MM.1S (cell line): ENCODE data around the gene BEND5.

ENCODE experiments used
- DNase-seq: peaks from one replicate; pipeline ENCODE4 v3.0.0-alpha.2; 2015
- H2AFZ ChIP-seq: fragments of 300-600 bp; sonication (generic); 2 replicates; pipeline ENCODE4 v1.6.0; 2016; ENCODE audit warnings: antibody characterized with exemption, low read length
- H3F3A ChIP-seq: fragments of 300-600 bp; sonication (generic); 2 replicates; pipeline ENCODE4 v1.6.1; 2016; ENCODE audit warnings: mild to moderate bottlenecking, antibody characterized with exemption, low read length, moderate library complexity, mixed read lengths; ENCODE audit not compliant: insufficient read depth
- H3K27ac ChIP-seq: fragments of 300-600 bp; sonication (generic); 2 replicates; pipeline ENCODE4 v1.5.1; 2016; ENCODE audit warnings: mild to moderate bottlenecking, low read length
- H3K27me3 ChIP-seq: fragments of 300-600 bp; sonication (generic); replicated peaks from 2 replicates; pipeline ENCODE4 v1.6.0; 2016; ENCODE audit warnings: low read length; ENCODE audit not compliant: insufficient read depth
- H3K36me3 ChIP-seq: fragments of 300-600 bp; sonication (generic); replicated peaks from 2 replicates; pipeline ENCODE4 v1.6.1; 2016; ENCODE audit warnings: mild to moderate bottlenecking, low read length, mixed read lengths; ENCODE audit not compliant: insufficient read depth
- H3K4me1 ChIP-seq: fragments of 300-600 bp; sonication (generic); 2 replicates; pipeline ENCODE4 v1.6.1; 2016; ENCODE audit warnings: low read length, mixed read lengths
- H3K4me2 ChIP-seq: fragments of 300-600 bp; sonication (generic); 2 replicates; pipeline ENCODE4 v1.6.0; 2016; ENCODE audit warnings: low read depth, low read length
- H3K4me3 ChIP-seq: fragments of 300-600 bp; sonication (generic); 2 replicates; pipeline ENCODE4 v1.5.1; 2016; ENCODE audit warnings: low read length, mixed read lengths
- H3K79me2 ChIP-seq: fragments of 300-600 bp; sonication (generic); 2 replicates; pipeline ENCODE4 v1.6.1; 2016; ENCODE audit warnings: mixed run types, low read length, mixed read lengths
- H3K9ac ChIP-seq: fragments of 300-600 bp; sonication (generic); 2 replicates; pipeline ENCODE4 v1.6.1; 2016; ENCODE audit warnings: low read length, mixed read lengths
- H3K9me2 ChIP-seq: fragments of 300-600 bp; sonication (generic); replicated peaks from 2 replicates; pipeline ENCODE4 v1.6.1; 2016; ENCODE audit warnings: mild to moderate bottlenecking, low read length, mixed read lengths; ENCODE audit not compliant: insufficient read depth
- H3K9me3 ChIP-seq: fragments of 300-600 bp; sonication (generic); replicated peaks from 2 replicates; pipeline ENCODE4 v1.6.1; 2016; ENCODE audit warnings: mild to moderate bottlenecking, low read length, mixed read lengths; ENCODE audit not compliant: insufficient read depth
- H4K20me1 ChIP-seq: fragments of 300-600 bp; sonication (generic); 2 replicates; pipeline ENCODE4 v1.6.1; 2016; ENCODE audit warnings: mild to moderate bottlenecking, low read length, moderate library complexity, mixed read lengths; ENCODE audit not compliant: insufficient read depth
- EZH2 ChIP-seq: fragments of 300-600 bp; sonication (generic); optimal IDR thresholded peaks from 2 replicates; pipeline ENCODE3; 2017; ENCODE audit warnings: low read depth, mild to moderate bottlenecking, antibody characterized with exemption, low read length, mixed read lengths
- EZH2phosphoT487 ChIP-seq: fragments of 300-600 bp; sonication (generic); IDR thresholded peaks from 2 replicates; pipeline ENCODE4 v1.6.1; 2018; ENCODE audit warnings: antibody characterized with exemption, low read length
- TF ChIP-seq, protein P1 (sequence below): fragments of 300-600 bp; sonication (generic); IDR thresholded peaks from 2 replicates; pipeline ENCODE4 v1.5.1; 2016; ENCODE audit warnings: antibody characterized with exemption, low read length, mixed read lengths

The BEND5 gene

DNA sequence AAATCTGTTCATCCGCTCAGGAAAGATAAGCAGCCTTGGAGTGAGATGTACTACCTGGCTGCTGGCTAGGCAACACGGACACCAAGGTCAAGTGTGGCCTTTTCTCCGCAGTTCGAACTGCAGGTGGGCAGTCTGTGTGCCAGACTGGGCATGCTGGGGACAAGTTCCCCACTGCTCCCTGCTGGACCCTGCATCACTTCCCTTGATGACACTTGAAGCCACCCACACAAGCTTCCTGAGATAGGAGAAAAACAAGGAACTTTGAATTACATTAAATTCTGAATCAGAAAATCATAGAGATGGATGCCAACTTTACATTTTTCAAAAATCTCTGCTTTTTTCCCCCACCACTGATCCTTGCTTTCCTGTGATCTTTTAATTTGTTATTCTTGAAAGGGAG, 38.3 kb downstream of the BEND5 start:
- no peaks in the 10 kb centered on the region for H3K36me3 ChIP-seq
- no peak overlapping the region for H3K4me3 ChIP-seq
- no peaks in the 10 kb centered on the region for H4K20me1 ChIP-seq

DNA sequence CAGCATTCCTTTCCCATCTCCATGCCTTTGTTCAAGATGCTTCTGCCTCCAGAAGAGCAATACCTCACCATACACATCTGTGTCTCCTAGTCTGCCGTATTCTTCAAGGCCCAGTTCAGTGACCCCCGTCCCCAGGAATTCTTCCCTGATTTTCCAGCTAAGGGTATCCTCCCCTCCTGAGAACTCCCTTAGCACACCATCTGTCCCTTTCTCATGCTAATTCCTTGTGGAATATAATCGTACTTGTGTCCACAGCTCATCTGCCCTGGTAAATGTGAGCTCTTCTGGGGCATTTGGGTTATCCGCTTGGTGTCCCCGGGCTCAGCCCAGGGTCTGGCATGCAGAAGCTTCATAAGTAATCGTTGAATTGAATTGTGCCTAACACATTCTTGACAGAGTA, 40.9 kb downstream of the BEND5 start:
- Histone ChIP-seq H3K9ac (no peak overlapping the region), H3K36me3 (no peaks in the 10 kb centered on the region), H3K4me2 (no peak overlapping the region)

More for the DNA sequence above, 38.3 kb downstream of the BEND5 start:
- Histone ChIP-seq H2AFZ (no peak overlapping the region), H3K9me2 (no peaks in the 10 kb centered on the region), H3K9me3 (no peaks in the 10 kb centered on the region), H3K27ac (no peak overlapping the region), H3F3A (no peaks in the 10 kb centered on the region), H3K9ac (no peak overlapping the region), H3K79me2 (no peaks in the 10 kb centered on the region), H3K27me3 (no peaks in the 10 kb centered on the region), H3K4me1 (no peaks in the 10 kb centered on the region), H3K4me2 (no peak overlapping the region)
- no peak for TF ChIP-seq EZH2
- TF ChIP-seq EZH2phosphoT487: no peak
- TF ChIP-seq, protein P1, sequence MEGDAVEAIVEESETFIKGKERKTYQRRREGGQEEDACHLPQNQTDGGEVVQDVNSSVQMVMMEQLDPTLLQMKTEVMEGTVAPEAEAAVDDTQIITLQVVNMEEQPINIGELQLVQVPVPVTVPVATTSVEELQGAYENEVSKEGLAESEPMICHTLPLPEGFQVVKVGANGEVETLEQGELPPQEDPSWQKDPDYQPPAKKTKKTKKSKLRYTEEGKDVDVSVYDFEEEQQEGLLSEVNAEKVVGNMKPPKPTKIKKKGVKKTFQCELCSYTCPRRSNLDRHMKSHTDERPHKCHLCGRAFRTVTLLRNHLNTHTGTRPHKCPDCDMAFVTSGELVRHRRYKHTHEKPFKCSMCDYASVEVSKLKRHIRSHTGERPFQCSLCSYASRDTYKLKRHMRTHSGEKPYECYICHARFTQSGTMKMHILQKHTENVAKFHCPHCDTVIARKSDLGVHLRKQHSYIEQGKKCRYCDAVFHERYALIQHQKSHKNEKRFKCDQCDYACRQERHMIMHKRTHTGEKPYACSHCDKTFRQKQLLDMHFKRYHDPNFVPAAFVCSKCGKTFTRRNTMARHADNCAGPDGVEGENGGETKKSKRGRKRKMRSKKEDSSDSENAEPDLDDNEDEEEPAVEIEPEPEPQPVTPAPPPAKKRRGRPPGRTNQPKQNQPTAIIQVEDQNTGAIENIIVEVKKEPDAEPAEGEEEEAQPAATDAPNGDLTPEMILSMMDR: no peak
- no peak for DNase-seq

DNA sequence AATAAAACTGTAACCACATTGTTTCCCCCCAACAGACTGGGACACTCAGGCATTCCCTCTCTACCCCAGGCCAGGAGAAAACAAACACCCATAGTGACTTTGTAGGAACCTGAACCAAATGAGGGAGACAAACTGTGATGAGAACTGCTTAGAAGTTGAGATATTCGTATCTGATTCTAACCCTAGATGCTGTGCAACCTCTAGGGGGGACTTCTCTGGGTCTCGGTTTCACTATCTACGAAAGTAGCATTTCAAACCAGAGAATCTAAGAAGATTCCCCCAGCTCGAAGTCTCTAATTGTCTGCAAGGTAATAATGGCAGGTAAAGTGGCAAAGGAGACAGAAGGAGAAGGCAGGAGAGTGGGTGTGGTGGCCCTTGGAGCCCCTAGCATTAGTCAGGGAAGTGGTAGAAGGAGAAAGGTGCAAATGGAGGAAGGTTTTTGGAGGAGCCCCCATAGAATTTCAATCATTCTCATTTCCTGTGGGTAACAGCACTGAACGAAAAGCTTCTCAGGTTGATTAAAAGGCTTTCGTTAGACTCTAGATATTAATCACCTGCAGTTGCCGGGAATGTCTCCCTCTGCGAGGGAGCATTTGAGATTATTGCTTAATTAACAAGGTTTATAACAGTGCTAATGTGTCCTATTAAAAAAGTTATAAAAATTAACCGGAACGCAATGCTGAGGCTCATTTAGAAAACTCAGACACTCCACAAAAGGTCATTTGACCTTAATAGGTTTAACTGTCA, 46.4 kb downstream of the BEND5 start:
- Histone ChIP-seq H3K9ac (no peak overlapping the region), H3K4me2 (peak overlapping the region; percentile 23; the same call in 1 of the 2 replicates), H3K9me2 (no peaks in the 10 kb centered on the region), H3F3A (no peaks in the 10 kb centered on the region), H3K27ac (no peak overlapping the region), H3K4me3 (no peak overlapping the region), H3K79me2 (no peaks in the 10 kb centered on the region), H4K20me1 (no peaks in the 10 kb centered on the region), H3K4me1 (no peaks in the 10 kb centered on the region), H3K27me3 (no peaks in the 10 kb centered on the region), H3K9me3 (no peaks in the 10 kb centered on the region), H3K36me3 (no peaks in the 10 kb centered on the region), H2AFZ (no peak overlapping the region)
- TF ChIP-seq EZH2phosphoT487: no peak
- TF ChIP-seq, protein P1: no peak
- TF ChIP-seq EZH2: no peak
- no peak for DNase-seq

More for the DNA sequence above, 40.9 kb downstream of the BEND5 start:
- Histone ChIP-seq H2AFZ (no peak overlapping the region), H3K9me2 (no peaks in the 10 kb centered on the region), H3K4me1 (no peaks in the 10 kb centered on the region), H3F3A (no peaks in the 10 kb centered on the region), H3K9me3 (no peaks in the 10 kb centered on the region), H3K27ac (no peak overlapping the region), H3K4me3 (no peak overlapping the region), H3K79me2 (no peaks in the 10 kb centered on the region), H4K20me1 (no peaks in the 10 kb centered on the region), H3K27me3 (no peaks in the 10 kb centered on the region)
- no peak for DNase-seq
- TF ChIP-seq EZH2phosphoT487 (no peak), EZH2 (no peak)
- TF ChIP-seq, protein P1: no peak
